Mesenteric fat pad (tissue), 1 donor: ENCODE data around the gene PGS1. TPM values are rescaled to one million over a fixed set of nuclear protein-coding genes. Genes with fewer than 3 reads are reported as not detected.

Experiments
- DNase-seq: peaks from one replicate; pipeline ENCODE4 v3.0.0-alpha.2; 2020; ENCODE audit warnings: low spot score
- total RNA-seq: library from RNA; stranded (reverse); fragmentation: NEBNext Ultra II Directional; extraction: Animal tissue kit (Norgen Biotek cat#: 25700); gene quantifications from one replicate; pipeline ENCODE4 v1.2.1, GENCODE V29; 2021
- donor health status: DM: yes; HTN: yes; CAD: no.

The PGS1 gene
- total RNA-seq, 1 donor from 2014 or later, result 64.0 TPM

- no peak for DNase-seq
Measured at GRCh38 chr17:78364436-78365281, 13.8 kb upstream of the PGS1 start.

GRCh38 chr17:78365561-78366108 is 12.8 kb upstream of the PGS1 start:
- DNase-seq, result no peak

DNA sequence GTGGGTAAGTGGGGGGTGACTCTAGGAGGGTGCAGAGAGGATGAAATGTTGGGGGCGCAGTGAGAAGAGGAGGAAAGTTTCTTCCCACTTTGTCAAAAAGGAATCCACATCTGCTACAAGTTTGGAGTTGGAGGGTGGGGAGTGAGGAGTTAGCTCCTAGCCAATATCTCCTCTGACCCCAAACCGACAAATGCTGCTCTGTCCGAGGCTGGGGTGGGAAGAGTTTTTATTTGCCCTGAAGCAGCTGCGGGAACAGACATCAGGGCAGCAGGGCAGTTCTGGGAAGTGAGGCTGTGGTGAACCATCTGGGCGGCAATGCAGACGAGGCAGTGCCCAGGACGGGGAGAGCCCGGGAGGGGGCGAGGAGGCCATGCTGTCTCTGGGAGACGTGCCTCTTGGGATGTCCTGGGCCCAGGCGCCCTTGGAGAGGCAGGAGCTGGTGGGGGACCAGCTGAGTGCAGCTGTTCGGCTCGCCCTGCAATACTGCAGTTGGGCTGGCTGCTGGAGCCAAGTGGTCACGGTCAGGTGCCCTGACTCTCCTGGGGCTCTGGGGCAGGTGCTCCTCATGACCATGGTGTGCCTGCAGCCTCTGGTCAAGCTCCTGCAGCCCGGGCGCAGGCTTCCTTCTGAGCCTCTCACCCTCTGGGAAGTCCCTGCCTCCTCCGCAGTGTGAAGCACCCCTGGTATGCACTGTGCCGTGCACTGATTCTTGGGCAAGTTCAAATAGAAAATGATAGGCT is 12.2 kb upstream of the PGS1 start:
- no peak for DNase-seq

DNA sequence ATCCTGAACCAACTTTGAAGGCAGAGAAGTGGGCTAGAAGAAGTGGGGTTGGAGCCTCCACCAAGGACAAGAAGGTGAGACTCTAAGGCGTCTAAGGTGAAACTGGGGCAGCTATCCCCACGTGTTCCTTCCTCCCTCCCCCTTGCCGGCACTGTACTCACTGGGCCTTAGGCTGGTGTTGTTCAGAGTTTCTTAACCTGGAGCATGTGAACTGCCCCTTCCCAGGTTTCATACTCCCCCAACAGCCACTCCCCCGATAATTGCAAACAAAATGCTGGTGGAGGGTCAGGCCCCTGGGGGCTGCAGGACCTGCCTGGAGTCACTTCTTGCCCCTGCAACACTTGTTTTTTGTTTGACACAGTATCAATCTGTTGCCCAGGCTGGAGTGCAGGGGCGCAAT is 11.3 kb upstream of the PGS1 start:
- no peak for DNase-seq

GRCh38 chr17:78368348-78368747 is 10.1 kb upstream of the PGS1 start:
- no peak for DNase-seq

- no peak for DNase-seq
Measured at GRCh38 chr17:78368854-78369495, 9.5 kb upstream of the PGS1 start.

GRCh38 chr17:78369791-78370381 is 8.6 kb upstream of the PGS1 start:
- no peak for DNase-seq

GRCh38 chr17:78371056-78371455 is 7.4 kb upstream of the PGS1 start:
- DNase-seq, result no peak

DNA sequence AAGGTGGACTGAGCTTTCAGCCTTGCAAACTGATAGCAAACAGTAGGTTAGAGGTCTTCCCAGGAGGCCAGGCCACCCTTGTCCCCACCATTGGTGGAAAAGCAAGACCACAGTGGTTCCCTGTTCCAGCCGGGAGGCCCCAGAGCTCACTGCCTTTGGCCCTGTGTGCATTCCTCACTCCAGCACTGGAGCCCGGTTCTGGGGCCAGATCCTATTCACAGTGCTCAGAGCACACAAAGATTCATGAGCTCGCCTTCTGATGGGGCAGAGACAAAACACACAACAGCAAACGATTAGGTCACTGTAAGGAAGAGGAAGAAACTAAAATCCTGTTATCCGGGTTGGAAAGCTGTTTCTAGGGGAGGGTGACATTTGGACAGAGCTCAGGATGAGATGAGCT is 5.6 kb upstream of the PGS1 start:
- DNase-seq, result no peak

- DNase-seq, result no peak
Measured at GRCh38 chr17:78374189-78374588, 4.3 kb upstream of the PGS1 start.

- DNase-seq, result no peak
Measured at GRCh38 chr17:78374631-78375274, 3.7 kb upstream of the PGS1 start.

DNA sequence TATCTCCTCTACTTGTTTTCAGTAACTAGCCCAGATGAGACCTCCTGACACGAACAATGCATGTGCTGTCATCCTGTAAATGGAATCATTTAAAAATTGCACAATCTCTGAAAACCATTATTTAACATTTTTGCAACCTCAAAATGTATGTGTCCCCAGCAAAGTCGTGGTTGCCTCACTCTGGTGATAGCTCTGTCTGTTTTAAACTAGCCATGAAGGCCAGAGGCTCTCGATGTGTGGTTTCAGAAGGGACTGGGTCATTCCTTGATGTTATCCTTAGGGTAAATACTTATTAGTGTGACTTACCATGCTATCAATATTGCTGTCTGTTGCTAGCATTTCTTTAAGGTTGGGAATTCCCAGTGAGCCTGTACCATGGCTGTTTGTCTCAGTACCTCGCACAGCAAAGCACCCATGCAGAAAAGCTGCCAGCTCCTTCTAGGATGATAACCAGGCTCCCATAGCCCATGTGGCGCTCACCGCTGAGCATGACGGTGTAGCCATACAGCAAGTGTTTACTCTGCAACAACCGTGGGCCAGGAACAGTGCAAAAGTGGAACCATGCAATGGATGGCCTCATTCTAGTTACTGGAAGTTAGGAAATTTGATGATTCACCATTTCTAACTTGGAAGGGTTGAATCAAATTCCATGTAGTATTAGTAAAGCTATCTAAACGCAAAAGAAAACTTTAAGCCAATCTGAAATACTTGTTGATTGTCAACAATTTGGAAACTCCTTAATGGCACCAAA is 2.9 kb upstream of the PGS1 start:
- DNase-seq, result no peak

DNA sequence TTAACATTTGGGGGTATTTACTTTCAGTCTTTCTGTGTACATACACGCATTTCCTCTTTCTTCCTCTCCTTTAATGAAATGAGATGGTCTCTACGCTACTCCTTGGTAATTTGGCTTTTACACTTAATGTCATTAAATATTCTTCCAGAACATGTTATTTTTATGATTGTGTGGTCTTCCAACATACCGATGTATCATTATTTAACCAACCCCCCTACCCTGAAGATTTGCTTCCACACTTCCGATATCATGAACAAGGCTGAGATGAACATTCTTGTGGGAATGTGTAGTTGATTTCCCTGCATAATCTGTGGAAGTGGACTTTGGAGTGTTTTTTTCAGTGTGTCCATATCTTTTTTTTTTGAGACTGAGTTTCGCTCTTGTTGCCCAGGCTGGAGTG is 2.3 kb upstream of the PGS1 start:
- no peak for DNase-seq

- DNase-seq, result no peak
Measured at GRCh38 chr17:78377858-78378224, 608 bp upstream of the PGS1 start.

- no peak for DNase-seq
Measured at GRCh38 chr17:78379131-78379491, 662 bp downstream of the PGS1 start.

GRCh38 chr17:78380370-78380769 is 1.9 kb downstream of the PGS1 start:
- DNase-seq, result no peak

DNA sequence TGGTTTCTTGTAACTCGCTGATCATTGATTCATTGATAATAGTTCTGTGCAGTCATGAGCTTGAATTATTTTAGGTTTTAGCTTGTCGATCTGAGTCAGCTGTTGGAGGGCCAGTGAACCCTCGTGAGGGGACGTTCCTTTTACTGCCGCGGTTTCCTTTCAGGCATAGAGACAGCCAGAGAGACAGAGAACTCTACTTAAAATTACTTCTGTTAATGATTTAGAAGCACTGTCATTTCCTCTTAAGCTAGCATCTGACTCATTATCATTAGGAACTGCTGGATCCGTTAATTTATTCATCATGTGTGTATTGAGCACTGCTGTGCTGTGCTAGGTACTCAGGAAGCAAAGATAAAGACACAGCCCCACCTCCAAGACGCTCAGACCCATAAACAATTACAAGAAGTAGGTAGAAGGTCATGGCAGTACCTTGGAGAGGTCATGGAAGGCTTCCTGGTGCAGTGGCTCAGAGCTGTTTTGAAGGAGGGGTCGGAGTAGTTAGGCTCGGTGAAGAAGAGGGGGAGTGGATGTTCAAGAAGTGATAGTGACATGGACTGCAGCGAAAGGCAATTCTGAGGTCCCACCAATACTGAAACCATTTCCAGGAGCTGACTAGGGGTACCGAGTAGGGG is 3.3 kb downstream of the PGS1 start:
- DNase-seq, result no peak

DNA sequence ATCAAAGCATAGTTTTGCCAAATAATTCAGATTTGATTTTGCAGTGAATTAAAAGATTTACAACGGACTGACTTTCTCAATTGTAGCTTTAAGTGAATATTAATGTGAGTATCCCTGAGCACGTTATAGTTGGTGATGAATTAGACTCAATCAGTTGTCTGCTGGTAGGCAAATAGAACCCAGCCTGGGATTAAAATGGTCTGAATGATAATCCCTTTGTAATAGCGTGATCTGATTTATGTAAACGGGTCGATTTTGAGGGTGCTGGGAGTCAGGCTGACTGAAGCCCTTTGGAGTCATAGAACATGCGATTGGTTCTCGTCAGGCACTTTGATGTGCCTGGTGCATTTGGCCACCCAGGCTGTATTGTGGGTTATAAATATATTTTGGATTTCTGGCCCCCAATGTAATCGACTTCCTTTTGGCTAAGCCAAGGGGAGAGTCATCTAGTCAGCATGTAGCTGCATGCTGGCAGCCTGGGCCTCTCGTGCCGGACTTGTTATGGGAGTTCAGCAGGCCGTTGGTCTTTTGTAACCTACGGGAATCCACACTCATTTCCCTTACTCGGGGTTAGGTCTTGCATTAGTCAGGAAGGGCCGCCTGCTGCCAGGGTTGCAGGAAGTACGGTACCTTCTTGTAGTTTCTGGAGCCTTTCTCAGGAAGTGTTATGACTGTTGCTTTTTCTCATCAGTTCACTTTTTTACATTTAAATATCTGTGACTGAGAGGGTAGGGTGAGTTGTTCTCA is 5.4 kb downstream of the PGS1 start:
- no peak for DNase-seq

DNA sequence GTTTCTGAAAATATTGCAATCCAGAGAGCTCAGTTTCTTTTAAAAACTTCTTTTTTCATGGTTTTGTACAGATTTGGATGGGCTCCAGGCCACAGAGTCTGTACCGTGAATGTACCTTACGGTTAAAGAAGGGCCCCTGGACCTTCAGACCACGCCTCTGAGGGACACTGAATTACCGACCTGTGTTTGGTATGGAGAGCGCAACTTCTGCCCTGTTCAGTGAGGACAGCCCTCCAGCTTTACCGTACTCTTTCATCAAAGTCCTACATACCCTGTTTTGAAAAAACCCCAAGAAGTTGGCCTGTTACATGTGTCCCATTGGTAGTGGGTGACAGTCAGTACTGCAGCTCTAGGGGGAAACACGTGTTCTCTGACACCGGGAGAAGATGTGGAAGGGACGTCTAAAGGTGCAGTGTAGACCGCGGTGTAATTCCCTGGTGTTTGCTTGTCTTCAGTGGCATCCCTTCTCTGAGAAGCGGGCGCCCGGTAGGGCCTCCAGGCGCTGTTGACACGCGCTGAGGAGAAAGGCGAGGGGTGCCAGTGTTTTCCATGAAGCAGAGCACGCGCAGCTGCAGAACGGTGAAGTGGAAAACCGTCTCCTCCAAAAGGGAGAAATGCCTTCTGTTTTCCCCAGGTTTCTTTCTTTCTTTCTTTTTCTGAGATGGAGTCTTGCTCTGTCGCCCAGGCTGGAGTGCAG is 6.2 kb downstream of the PGS1 start:
- DNase-seq, result no peak
